ENCODE results near the gene SLC7A5. TPM values are rescaled to one million over a fixed set of nuclear protein-coding genes. Genes with fewer than 3 reads are reported as not detected.

Gene SLC7A5
- total and polyA plus RNA-seq, 2 of the 13 experiments (the other 11 are each of a cell fraction or from before 2014, with no cell fraction given), result 79.6 to 155 TPM

DNA sequence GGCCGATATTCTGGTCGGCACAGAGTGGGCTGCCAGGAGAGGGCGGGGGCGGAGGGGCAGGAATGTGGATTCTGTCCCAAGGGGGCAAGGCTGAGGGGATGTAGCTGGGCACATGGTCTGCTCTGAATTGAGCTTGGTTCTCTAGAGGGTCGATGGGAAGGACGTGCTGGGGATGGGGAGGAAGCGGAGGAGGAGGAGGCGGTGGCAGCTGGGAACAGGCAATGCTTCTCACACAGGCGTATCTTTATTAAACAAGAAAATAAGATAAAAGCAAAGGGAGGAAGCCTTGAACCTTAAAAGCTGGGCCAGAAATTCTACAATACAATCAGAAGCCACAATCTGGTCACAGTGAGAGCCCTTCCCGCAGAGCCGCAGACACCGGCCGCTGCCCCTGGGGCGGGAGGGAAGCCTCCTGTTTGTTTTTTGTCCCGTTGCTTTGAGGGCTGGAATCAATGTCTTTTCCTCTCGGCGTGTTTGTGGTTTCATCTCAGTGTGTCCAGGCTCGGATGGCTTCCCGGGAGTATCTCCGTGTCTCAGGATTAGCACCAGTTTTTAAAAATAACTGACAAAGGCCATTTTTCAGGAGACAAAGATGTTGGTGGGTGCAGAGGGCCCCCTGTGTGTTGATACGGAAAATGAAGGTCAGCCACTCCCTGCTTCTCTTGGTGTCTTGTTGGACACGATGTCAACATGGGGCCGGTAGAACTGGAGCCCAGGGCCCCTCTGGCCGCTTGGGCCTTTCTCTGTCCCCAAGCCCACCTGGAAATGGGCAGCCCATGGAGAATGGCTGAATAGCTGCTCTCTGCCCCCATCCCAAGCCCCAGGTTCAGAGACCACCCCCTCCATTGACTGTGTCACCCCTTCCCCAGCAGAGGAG is 12.3 kb upstream of the SLC7A5 start (continued):
- TF ChIP-seq, protein P1, sequence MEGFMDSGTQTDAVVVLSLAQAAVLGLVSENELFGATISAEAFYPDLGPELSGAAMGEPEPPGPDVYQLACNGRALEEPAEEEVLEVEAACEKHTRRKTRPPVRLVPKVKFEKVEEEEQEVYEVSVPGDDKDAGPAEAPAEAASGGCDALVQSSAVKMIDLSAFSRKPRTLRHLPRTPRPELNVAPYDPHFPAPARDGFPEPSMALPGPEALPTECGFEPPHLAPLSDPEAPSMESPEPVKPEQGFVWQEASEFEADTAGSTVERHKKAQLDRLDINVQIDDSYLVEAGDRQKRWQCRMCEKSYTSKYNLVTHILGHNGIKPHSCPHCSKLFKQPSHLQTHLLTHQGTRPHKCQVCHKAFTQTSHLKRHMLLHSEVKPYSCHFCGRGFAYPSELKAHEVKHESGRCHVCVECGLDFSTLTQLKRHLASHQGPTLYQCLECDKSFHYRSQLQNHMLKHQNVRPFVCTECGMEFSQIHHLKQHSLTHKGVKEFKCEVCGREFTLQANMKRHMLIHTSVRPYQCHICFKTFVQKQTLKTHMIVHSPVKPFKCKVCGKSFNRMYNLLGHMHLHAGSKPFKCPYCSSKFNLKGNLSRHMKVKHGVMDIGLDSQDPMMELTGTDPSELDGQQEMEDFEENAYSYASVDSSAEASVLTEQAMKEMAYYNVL (CRISPR knock-in tag; IDR thresholded peaks at IDR 0.05; ENCODE audit: borderline replicate concordance), result 0 out of 2 replicates have a peak, but pooled peaks have one; percentile 43
- TF ChIP-seq PRMT3 (CRISPR knock-in tag; IDR thresholded peaks at IDR 0.05; ENCODE audit: borderline replicate concordance, low read depth) (no peak), ARNT2 (CRISPR knock-in tag; IDR thresholded peaks at IDR 0.05; ENCODE audit: low read depth) (no peak; the same call in 1 of the 2 replicates), ZNF34 (CRISPR knock-in tag; IDR thresholded peaks at IDR 0.05; ENCODE audit: borderline replicate concordance) (no peak), ZNF274 (CRISPR knock-in tag; IDR thresholded peaks at IDR 0.05) (no peak), AKAP8 (CRISPR knock-in tag; IDR thresholded peaks at IDR 0.05) (peak; percentile 43; the same call in 1 of the 2 replicates), CBX5 (CRISPR knock-in tag; IDR thresholded peaks at IDR 0.05; ENCODE audit: borderline replicate concordance) (no peak), REXO4 (CRISPR knock-in tag; IDR thresholded peaks at IDR 0.05; ENCODE audit: borderline replicate concordance) (no peak), PHF8 (CRISPR knock-in tag; IDR thresholded peaks at IDR 0.05) (no peak), SP1 (IDR thresholded peaks at IDR 0.05) (no peak), SP1 (CRISPR knock-in tag; IDR thresholded peaks at IDR 0.05) (no peak), ZNF543 (CRISPR knock-in tag; IDR thresholded peaks at IDR 0.05) (no peak), GZF1 (CRISPR knock-in tag; IDR thresholded peaks at IDR 0.05) (no peak), ZC3H13 (CRISPR knock-in tag; IDR thresholded peaks at IDR 0.05) (0 out of 2 replicates have a peak, but pooled peaks have one; percentile 36), CBFB (CRISPR knock-in tag; IDR thresholded peaks at IDR 0.05) (no peak), MXD4 (CRISPR knock-in tag; IDR thresholded peaks at IDR 0.05) (0 out of 2 replicates have a peak, but pooled peaks have one; percentile 37), ZFP90 (CRISPR knock-in tag; IDR thresholded peaks at IDR 0.05; ENCODE audit: borderline replicate concordance) (0 out of 2 replicates have a peak, but pooled peaks have one; percentile 48), CCDC6 (CRISPR knock-in tag; IDR thresholded peaks at IDR 0.05) (no peak), SALL1 (CRISPR knock-in tag; IDR thresholded peaks at IDR 0.05) (no peak; the same call in none of the 2 replicates), U2AF2 (IDR thresholded peaks at IDR 0.05; ENCODE audit: low read depth, low read length) (no peak), KDM5B (CRISPR knock-in tag; IDR thresholded peaks at IDR 0.05; ENCODE audit: borderline replicate concordance) (peak; percentile 35; the same call in 1 of the 2 replicates), NONO (IDR thresholded peaks at IDR 0.05) (no peak), NONO (CRISPR knock-in tag; conservative IDR thresholded peaks at IDR 0.05) (0 out of 2 replicates have a peak, but pooled peaks have one; percentile 15), GATAD2A (CRISPR knock-in tag; IDR thresholded peaks at IDR 0.05) (peak; percentile 17; the same call in 1 of the 2 replicates), ZFY (CRISPR knock-in tag; IDR thresholded peaks at IDR 0.05) (peak; percentile 39; the same call in 1 of the 2 replicates), ZNF557 (CRISPR knock-in tag; IDR thresholded peaks at IDR 0.05) (no peak), HOXA3 (CRISPR knock-in tag; IDR thresholded peaks at IDR 0.05) (peak; percentile 40; the same call in 1 of the 2 replicates)
- TF ChIP-seq, protein P2, sequence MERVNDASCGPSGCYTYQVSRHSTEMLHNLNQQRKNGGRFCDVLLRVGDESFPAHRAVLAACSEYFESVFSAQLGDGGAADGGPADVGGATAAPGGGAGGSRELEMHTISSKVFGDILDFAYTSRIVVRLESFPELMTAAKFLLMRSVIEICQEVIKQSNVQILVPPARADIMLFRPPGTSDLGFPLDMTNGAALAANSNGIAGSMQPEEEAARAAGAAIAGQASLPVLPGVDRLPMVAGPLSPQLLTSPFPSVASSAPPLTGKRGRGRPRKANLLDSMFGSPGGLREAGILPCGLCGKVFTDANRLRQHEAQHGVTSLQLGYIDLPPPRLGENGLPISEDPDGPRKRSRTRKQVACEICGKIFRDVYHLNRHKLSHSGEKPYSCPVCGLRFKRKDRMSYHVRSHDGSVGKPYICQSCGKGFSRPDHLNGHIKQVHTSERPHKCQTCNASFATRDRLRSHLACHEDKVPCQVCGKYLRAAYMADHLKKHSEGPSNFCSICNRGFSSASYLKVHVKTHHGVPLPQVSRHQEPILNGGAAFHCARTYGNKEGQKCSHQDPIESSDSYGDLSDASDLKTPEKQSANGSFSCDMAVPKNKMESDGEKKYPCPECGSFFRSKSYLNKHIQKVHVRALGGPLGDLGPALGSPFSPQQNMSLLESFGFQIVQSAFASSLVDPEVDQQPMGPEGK (CRISPR knock-in tag; IDR thresholded peaks at IDR 0.05), result no peak; the same call in none of the 2 replicates
